HG02623 (cell line): Measurements from ENCODE around the gene MCM10.

ENCODE experiments used
- ATAC-seq: cut with Tn5 transposase; IDR thresholded peaks from one replicate; pipeline ENCODE4 v1.9.1; 2021; ENCODE audit warnings: moderate library complexity; ENCODE audit not compliant: unreplicated experiment

The MCM10 gene

GRCh38 chr10:13163859-13164258 is 2.5 kb downstream of the MCM10 start:
- ATAC-seq, result no peak

- no peak for ATAC-seq
Measured at GRCh38 chr10:13165177-13165576, 3.8 kb downstream of the MCM10 start.

- no peak for ATAC-seq
Measured at GRCh38 chr10:13167568-13167967, 6.2 kb downstream of the MCM10 start.

- ATAC-seq, result no peak
Measured at GRCh38 chr10:13168781-13169180, 7.4 kb downstream of the MCM10 start.

- no peak for ATAC-seq
Measured at GRCh38 chr10:13173616-13174015, 12.3 kb downstream of the MCM10 start.

GRCh38 chr10:13180788-13181187 is 19.4 kb downstream of the MCM10 start:
- ATAC-seq, result peak; percentile 44

- no peak for ATAC-seq
Measured at GRCh38 chr10:13182424-13182823, 21.1 kb downstream of the MCM10 start.

- ATAC-seq, result no peak
Measured at GRCh38 chr10:13183625-13184024, 22.3 kb downstream of the MCM10 start.

GRCh38 chr10:13184276-13184675 is 22.9 kb downstream of the MCM10 start:
- no peak for ATAC-seq

GRCh38 chr10:13184730-13185514 is 23.6 kb downstream of the MCM10 start:
- no peak for ATAC-seq

- ATAC-seq, result no peak
Measured at GRCh38 chr10:13187135-13187534, 25.8 kb downstream of the MCM10 start.

- ATAC-seq, result no peak
Measured at GRCh38 chr10:13188593-13188992, 27.2 kb downstream of the MCM10 start.

- ATAC-seq, result no peak
Measured at GRCh38 chr10:13189961-13190360, 28.6 kb downstream of the MCM10 start.

GRCh38 chr10:13190816-13191215 is 29.5 kb downstream of the MCM10 start:
- no peak for ATAC-seq

GRCh38 chr10:13191362-13191761 is 30.0 kb downstream of the MCM10 start:
- ATAC-seq, result no peak

GRCh38 chr10:13193637-13194036 is 32.3 kb downstream of the MCM10 start:
- no peak for ATAC-seq

- no peak for ATAC-seq
Measured at GRCh38 chr10:13195016-13195415, 33.7 kb downstream of the MCM10 start.

- ATAC-seq, result no peak
Measured at GRCh38 chr10:13201132-13201531, 39.8 kb downstream of the MCM10 start.

- no peak for ATAC-seq
Measured at GRCh38 chr10:13206091-13206490, 44.7 kb downstream of the MCM10 start.

GRCh38 chr10:13206546-13207443 is 45.4 kb downstream of the MCM10 start:
- no peak for ATAC-seq

GRCh38 chr10:13213163-13213562 is 51.8 kb downstream of the MCM10 start:
- ATAC-seq, result no peak

GRCh38 chr10:13218878-13219277 is 57.5 kb downstream of the MCM10 start:
- no peak for ATAC-seq
